ENCODE data around the gene OR10H4.
"Not testable (repeated sequence)": the region's sequence is repeated elsewhere in the genome, so short reads cannot be mapped to it uniquely, and the experiment has no call there.

The OR10H4 gene

DNA sequence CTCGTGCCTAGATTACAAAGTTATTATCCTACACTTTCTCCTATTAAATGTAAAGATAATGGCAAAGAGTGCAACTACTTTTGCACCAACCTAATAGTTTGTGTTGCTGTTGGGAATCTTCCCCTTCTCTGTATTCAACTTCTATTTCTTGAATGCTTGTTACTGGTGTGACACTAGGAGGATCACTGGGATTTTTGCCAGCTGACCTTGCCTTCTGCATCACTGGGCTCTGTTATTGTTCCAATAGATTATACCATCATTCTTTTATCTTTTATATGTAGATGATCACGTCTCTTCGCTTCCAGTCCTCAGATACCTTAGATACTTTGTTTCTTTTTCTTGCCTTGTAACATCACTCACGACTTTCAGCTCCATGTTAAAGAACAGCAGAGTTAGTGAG is 3.5 kb upstream of the OR10H4 start:
- no peak for DNase-seq

DNA sequence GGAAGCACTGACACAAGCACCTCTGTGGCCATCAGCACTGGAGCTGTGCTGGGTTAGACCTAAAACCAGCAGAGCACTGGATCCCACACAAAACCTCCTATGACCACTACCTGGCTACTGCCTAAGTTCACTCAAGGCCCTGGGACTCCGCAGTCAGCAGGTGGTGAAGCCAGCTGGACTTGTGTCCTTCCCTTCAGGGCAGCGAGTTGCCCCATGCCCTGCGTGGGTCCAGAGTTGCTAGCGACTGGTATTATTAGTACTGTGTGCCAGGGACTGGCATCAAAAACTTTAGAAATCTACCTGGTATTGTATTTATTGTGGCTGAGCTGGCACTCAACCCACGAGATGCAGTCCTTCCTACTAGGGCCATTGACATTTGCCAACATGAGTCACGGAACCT is 6.0 kb downstream of the OR10H4 start:
- no peak for DNase-seq

DNA sequence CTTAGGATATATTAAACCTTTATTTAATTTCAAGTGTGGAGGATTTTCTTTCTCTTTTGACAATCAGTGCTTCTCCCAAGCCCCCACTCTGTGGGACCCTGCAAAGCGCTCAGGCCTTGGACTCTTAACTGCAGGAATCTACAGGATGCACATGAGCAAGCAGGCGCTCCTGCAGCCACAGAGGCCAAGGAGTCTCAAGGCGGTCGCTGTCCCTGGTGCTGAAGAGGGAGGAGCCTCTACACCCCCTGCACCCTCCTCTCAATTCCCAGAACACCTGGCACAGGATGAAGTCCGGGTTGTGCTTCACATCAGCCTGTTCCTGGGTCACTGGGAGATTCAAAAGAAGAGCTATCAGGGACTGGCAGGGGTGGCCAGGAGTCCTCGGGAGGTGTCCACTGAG is 13.5 kb downstream of the OR10H4 start:
- no peak for DNase-seq

DNA sequence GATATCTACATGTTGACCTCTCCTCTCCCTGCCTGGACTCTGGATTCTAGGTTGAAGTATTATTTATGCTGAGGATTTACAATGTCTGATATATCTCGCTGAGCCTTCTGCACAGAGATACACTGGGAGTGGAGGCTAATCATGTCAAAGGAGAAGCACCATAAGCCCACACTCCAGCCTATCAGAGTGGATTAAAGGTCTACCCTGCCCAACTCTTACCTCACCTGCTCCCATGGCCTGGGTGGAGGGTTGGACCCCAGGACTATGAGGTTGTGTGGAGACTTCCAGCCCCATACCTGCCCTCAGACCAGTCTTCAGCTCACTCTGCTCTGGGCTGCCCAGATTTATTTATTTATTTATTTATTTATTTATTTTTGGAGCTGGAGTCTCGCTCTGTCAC is 15.4 kb downstream of the OR10H4 start:
- no peak for DNase-seq

DNA sequence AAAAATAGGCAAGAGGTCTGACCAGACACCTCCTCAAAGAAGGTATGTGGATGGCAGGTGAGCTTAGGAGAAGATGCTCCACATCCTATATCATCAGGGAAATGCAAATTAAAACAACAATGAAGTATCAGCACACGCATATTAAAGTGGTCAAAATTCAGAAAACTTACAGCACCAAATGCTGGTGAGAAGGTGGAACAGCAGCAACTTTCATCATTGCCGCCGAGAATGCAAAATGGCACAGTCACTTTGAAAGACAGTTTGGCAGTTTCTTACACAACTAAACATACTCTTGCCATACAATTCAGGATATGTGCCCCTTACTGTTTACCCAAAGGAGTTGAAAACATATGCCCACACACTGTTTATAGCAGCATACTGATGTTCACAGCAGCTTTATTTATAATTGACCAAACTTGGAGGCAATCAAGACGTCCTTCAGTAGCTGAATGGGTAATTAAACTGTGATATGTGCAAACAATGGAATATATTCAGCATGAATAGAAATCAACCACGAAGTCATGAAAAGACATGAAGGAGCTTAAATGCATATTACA is 22.5 kb downstream of the OR10H4 start:
- DNase-seq = no peak

DNA sequence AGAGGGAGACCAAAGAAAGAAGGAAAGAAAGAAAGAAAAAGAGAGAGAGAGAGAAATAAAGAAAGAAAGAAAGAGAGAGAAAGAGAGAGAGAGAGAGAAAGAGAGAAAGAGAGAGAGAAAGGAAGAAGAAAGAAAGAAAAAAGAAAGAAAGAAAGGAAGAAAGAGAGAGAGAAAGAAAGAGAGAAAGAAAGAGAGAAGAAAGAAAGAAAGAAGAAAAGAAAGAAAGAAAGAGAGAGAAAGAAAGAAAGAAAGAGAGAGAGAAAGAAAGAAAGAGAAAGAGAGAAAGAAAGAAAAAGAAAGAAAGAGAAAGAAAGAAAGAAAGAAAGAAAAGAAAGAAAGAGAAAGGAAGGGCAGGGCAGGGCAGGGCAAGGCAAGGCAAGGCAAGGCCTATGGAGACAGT is 23.2 kb downstream of the OR10H4 start:
- DNase-seq = not testable (repeated sequence)

DNA sequence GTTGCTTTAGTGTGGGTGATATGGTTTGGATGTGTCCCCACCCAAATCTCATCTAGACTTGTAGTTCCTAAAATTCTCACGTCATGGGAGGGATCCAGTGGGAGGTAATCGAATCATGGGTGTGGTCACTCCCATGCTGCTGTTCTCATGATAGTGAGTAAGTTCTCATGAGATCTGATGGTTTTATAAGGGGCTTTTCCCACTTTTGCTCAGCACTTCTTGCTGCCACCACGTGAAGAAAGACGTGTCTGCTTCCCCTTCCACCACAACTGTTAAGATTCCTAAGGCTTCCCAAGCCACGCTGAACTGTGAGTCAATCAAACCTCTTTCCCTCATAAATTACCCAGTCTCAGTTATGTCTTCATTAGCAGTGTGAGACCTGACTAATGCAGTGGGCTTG is 26.0 kb downstream of the OR10H4 start:
- DNase-seq = no peak

DNA sequence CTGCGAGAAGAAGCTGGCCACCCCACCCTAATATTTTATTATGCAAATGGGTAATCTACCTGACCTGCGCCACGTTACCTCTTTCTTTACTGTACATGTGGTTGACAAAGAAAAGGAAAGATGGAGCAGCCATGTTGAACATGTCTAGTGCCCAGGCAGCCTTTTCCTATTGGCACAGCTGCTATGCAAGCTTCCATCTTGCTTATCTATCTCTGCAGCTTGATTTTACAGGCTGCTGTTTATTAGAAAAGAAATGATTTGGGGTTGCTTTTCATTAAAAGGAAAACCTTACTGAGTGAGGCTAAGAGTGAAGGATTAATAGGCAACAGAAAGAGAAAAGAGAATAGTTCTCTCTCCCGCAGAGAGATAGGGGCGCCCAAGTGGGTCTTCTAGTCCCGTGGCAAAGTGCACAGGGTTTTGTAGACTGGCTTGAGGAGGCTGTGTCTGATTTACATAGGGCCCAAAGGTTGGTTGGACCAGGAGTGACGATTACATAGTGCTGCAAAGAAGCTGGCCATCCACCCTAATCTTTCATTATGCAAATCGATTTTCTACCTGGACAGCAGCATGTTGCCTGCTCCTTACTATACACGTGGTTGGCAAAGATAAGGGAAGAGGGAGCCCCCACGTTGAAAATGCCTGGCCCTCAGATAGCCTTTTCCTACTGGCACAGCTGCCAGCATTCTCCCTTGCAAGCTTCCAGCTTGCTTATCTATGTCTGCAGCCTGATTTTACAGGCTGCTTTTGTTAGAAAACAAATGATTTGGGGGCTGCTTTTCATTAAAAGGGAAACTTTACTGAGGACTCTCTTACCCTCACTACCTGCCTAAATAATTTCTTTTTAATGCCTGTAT is 28.3 kb downstream of the OR10H4 start:
- no peak for DNase-seq

DNA sequence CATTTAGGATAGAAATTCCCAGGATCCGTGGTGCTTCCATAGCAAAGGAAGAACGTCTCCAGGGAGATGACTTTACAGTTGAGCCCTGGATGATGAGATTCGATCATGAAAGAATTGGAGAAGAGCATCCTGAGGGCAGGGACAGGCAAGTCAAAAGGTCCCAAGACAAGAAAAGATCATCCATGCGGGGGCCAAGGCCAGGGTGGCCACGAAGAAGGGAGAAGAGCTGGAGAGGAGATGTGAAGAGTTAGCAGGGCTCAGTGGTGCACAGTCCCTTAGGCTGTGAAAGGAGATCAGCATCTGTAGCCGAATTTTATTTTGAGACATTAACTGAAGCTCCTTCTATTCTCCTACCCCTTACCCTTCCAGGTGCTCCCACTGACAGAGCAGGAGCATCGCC is 28.9 kb downstream of the OR10H4 start:
- DNase-seq = no peak

DNA sequence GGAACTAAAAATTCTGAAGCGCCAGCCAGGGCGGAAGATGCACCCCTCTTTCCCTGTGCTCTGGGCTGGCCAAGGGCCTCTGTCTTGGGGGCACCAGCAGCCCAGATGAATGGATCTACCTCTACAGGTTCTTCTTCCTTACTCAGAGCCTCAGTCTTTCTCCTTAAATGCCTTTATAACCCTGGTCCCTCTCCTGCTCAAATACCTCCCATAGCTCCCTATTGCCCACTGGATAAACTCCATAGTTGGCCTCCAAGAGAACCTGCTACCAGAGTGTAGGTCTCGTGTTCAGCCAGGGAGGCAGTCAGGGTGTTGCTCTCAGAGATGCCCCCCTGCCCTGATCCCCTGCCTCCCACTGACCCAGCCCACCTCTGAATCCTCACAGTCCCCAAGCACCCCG is 30.5 kb downstream of the OR10H4 start:
- no peak for DNase-seq

DNA sequence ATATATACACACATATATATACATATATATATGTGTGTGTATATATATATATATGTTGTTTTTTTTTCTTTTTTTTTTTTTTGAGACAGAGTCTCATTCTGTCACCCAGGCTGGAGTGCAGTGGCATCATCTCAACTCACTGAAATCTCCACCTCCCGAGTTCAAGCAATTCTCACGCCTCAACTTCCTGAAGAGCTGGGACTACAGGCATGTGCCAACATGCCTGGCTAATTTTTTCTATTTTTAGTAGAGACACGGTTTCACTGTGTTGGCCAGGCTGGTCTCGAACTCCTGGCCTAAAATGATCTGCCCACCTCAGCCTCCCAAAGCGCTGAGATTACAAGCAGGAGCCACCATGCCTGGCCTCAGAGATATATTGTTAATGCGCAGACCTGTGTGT is 37.0 kb downstream of the OR10H4 start:
- not testable (repeated sequence) for DNase-seq

DNA sequence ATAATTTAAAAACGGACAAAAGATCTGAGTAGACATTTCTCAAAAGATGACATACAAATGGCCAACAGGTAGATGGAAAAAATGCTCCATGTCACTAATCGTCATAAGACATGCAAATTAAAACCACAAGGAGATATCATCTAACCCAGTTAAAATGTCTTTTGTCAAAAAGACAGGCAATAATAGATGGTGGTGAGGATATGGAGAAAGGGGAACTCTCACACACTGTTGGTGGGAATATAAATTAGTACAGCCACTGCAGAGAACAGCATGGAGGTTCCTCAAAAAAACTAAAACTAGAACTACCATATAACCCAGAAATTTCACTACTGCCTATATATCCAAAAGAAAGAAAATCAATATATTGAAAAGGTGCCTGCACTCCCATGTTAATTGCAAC is 37.9 kb downstream of the OR10H4 start:
- DNase-seq = no peak

DNA sequence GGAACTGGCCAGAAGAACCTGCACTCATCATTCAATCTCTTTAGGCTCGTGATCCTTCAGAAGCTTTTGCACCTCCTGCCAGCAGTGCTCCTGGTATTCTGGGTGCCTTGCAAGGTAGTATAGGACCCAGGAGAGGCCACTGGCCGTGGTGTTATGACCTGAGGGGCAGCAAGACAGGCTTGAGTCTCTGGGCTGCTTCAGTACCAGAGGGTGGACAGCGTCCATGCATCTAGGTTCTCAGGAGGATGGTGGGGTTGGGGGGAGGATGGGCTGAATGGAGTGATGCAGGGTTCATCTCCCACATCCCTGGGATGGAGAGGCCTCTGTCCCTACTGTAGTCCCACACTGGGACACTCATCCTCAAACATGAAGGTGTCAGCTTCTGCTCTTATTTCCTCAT is 41.1 kb downstream of the OR10H4 start:
- no peak for DNase-seq

DNA sequence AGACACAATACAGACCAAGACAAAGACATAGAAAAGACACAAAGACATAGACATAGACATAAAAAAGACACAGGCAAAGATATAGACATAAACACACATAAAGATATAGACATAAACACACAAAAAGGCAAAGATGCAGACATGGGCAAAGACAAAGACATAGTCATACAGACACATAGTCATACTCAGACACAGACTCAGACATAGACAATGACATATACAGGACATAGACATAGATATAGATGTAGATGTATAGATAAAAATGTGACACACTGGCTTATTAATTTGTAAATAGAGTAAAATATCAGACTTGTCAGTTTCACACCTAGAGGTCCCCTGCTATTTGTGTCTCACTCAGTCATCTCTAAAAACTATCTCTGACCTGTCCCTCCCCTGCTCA is 42.8 kb downstream of the OR10H4 start:
- no peak for DNase-seq

DNA sequence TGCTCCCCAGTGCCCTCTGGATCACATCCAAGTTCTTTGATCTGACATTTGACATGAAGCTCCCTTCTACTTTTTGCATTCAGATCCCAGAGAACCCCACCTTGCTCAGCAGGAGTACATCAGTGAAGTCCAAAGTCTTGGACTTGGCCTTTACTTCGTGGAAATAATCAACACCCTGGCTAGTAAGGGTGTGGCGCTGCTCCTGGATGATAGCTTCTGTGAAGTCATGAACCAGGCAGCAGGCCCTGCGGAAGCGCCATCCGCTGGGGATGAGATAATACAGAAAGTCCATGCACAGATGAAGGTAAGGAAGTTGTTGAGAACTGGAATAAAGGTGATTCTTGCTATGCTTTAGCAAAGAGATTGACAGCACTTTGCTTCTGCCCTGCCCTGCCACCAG is 43.2 kb downstream of the OR10H4 start:
- DNase-seq = no peak

DNA sequence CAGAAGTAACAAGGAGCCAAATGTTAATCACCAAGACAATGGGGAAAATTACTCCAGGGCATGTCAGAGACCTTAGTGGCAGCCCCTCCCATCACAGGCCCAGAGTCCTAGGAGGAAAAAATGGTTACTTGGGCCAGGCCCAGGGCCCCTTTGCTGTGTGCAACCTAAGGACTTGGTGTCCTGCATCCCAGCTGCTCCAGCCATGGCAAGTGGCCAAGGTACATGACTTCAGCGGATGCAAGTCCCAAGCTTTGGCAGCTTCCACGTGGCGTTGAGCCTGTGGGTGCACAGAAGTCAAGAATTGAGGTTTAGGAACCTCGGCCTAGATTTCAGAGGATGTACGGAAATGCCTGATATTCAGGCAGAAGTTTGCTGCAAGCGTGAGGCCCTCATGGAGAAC is 46.7 kb downstream of the OR10H4 start:
- no peak for DNase-seq

DNA sequence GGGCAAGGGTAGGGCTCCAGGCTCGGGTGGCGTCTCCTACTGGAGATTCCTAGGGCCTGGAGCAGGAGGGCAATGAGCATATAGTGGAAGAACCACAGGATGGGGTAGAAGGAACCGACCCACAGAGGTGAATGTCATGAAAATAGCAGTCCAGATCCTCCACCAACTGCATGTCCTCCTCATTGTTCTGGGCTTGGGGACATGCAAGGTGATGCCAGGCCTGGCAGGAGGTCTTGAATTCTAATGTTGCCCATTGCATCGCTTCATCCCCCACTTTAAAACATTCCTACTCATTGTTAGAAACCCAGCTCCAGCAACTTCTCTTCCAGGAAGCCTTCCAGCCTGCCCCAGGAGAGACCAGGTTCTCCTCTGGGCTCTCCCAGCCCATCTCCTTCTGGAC is 49.4 kb downstream of the OR10H4 start:
- DNase-seq = no peak
